GM19463 (cell line): ENCODE data around the gene CMSS1.

Experiments used
- ATAC-seq: cut with Tn5 transposase; IDR thresholded peaks from one replicate; pipeline ENCODE4 v1.9.1; 2021; ENCODE audit warnings: mild to moderate bottlenecking, moderate library complexity; ENCODE audit not compliant: unreplicated experiment

The CMSS1 gene

GRCh38 chr3:100010087-100010417 is 192.4 kb downstream of the CMSS1 start:
- no peak for ATAC-seq

DNA sequence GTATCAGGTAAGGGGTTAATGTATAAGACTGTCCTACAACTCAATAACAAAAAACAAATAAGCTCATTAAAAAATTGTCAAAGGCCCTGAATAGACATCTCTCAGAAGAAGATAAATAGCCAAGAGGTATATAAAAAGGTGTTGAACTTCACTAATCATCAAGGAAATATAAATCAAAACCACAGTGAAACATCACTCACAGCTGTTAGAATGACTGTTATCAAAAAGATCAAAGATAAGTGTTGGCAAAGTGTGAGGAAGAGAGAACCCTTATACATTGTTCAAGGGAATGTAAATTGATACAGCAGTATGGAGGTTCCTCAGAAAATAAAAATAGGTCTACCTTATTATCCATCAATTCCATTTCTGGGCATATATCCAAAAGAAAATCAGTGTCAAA is 201.1 kb downstream of the CMSS1 start:
- no peak for ATAC-seq

DNA sequence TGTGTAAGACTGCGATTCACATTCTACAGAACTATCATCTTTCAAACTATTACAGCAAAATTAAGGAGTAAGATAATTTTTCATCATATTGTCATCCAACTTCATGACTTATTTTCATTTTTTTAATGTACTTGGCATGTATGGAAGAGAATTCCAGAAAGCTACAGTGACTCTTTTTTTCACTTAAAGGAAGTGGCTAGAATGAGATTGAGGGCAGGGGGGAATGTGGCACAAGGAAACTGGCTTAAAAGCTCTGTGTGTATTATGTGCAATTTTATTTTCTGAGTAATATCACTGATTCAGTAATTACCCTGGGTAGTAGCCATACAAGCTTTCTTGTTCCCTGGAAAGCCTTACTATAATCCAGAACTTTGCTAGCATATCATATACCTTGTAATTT is 202.1 kb downstream of the CMSS1 start:
- no peak for ATAC-seq

GRCh38 chr3:100020876-100021644 is 203.4 kb downstream of the CMSS1 start:
- no peak for ATAC-seq

- no peak for ATAC-seq
These were observed 204.8 kb downstream of the CMSS1 start for GRCh38 chr3:100022506-100022905.

GRCh38 chr3:100023150-100023549 is 205.5 kb downstream of the CMSS1 start:
- no peak for ATAC-seq

DNA sequence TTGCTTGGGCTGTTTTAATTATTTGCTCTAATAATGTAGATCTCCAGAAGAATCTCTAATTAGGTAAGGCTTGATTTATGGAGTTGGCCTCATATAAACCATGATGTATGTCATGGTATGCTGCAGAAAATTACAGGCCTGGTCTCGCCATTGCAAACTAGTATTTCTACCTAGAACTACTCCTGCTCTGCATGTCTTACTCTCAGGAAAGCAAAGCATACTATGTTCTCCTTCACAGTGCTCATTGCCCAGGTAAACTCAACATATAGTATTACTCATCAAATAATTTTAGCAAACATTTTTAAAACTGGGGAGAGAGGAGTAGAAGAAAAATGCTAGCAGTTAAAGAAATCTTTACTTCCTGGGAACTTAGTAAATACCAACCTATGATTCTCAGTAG is 205.9 kb downstream of the CMSS1 start:
- no peak for ATAC-seq

- no peak for ATAC-seq
These were observed 207.1 kb downstream of the CMSS1 start for GRCh38 chr3:100024520-100025303.

DNA sequence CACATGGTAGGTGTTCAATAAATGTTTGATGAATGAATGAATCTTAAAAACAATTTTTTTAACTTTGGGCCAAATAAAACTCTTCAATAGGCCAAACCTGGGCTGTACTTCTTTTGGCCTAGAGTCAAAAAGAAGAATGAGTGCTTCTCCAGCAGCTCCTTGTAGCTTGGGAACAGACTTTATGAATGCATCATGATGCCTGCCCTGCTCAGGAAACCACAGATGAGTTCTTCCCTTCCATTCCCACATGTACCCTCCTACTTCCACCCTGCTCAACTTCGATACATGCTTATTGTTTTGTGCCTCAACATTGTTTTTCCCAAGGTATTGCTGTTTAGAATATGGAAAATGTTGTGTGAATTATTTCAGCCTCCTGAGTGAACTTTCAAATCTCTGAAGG is 209.7 kb downstream of the CMSS1 start:
- no peak for ATAC-seq

GRCh38 chr3:100029052-100029451 is 211.4 kb downstream of the CMSS1 start:
- no peak for ATAC-seq

DNA sequence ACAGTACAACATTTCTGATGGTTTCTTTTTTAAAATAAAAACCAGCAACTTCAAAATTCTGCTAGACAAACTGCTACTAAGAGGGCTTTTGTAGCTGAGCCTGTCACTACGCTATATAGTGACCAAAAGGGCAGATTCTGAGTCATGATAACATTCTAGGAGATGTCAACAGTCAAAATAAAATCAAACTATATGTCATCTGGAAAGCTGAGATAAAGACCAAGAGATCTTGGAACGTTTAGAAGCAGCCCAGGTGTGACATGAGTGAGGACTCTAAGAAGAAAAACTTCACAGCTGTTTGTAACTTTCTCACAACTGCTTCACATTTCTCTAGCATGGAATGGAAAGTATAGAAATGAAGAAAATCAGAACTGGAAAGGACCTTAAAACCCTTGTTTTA is 212.0 kb downstream of the CMSS1 start:
- no peak for ATAC-seq

GRCh38 chr3:100030346-100030745 is 212.7 kb downstream of the CMSS1 start:
- no peak for ATAC-seq

DNA sequence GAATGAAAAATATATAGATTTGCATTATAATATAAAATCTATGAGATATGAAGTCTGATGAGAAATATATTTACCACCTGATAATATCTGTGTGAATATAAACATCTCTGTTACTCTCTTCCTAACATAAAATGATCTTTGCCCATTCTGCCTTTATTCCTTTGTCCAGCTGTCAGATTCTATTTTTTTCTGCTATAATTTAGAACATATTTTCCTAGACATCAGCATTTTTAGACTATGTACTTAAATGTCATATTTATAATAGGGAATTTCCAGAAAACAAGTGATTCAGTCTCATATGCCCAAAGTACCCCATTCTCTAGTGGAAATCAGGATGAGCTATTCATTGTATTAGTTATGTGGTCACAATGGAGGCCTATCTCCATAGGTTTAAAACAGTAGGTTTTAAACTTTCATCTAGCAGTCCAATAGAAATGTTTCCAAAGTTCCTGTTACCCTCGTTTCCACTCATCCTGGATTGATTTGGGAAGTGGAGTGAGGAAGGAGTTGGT is 213.3 kb downstream of the CMSS1 start:
- no peak for ATAC-seq

DNA sequence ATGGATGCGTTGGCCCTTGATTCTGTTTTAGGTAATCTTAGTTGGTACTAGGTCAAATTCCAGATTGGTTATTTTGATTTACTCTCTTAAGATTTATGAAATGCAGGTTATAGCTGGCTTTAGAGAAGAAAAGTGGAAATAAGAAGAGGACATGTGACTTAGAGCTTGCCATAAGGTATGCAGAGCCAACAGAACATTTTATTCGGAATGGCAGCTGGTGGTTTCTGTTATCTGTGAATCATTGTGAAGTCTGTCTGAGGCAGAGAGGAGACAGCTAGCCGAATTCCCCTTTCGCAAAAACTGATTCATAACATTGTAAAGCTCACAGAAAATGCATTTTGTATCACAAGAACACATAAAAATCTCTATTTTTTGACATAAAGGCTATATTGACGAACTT is 214.6 kb downstream of the CMSS1 start:
- no peak for ATAC-seq

- ATAC-seq, result no peak
These were observed 215.5 kb downstream of the CMSS1 start for GRCh38 chr3:100033184-100033583.

DNA sequence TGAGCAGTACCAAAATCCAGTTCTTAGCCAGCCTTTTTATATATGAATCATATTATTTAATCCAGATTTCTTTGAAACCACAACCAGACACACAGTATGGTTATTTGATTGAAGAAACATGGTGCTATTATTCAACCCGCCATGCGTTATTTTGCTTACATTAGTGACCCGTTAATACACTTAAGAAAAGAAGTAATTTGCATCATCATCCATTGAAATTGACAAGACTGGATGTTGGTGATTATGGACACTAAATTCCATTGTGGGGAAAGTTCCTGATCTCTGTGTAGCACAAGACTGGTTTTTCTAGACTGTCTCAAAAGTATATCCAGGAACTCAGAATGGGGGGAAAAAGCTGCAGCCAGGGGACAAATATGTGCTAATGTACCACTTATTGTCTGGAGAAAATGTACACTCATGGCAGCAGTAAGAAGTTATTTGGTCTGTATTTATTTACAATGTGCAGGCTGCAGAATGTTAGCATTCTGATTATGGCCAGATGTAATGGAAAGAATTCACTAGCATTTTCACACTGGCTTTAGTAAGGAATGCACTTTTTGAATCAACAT is 216.3 kb downstream of the CMSS1 start:
- ATAC-seq, result no peak

DNA sequence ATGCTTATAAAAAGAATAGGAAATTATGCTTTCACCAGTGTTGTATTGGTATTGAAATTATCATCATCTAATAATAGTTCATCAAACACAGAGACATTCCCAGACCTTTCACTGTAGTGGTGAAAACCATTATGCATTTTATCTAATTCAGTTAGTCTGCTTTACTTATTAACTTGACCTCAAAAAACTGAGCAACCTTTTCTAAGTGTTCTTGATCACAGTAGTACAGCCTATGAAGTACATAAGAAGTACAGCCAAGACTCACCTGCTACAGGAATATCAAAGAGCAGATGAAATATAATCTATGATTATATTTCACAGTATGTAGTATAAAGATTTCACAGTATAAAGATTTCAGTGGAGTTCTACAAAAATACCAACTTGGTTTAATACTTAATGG is 221.4 kb downstream of the CMSS1 start:
- no peak for ATAC-seq

DNA sequence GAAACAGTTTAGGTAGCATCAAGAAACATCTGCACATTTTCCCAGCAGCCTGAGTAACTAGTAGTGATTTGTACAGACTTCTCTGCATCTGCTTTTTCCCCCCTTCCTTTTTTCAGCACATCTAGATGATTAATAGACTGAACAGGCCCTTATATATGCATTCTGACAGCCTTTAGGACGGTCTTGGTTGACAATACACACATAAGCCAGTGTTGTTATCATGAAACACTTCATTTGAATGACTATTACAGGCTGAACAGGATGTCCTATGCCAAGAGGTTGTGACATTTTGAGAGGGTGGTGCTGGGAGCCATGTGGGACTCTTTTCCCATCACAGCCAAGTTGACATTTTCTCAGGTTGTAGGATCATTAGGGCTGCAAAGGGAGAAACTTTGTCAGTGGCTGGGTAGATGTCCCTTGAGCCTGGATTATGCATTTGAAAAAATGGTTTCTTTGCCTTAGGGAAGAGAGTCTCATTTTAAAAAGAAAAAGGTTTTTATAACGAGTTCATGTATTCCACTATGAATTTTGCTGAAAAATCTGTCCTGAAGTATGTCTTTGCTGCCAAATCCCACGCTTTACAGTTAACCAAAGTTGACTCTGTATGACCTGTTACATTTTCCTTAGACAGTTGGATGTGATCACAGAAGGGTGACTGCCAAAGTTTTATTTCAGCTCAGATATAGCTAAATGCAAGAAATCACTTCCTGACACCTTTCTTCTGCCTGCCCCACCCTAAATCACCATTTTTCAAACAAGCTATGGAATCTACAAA is 223.0 kb downstream of the CMSS1 start:
- ATAC-seq, result no peak

DNA sequence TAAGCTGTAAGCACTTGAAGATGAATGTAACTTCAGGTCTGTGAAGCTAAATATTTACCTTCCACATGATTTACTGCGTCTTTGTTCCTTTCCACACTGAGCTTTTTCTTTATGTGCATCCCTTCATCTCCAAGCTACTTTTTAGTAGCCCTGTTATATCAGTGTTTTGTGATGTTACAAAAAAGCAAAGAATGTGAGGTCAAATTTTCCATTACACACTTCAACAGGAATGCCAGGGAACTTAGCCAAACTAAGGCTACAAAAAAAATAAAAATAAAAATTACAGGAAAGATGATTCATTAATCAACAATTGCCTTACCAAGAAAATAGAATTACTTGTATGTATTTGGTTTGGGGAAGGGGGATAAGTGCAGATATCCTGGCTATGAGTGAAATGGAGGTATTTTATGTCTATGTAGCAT is 223.7 kb downstream of the CMSS1 start:
- no peak for ATAC-seq

GRCh38 chr3:100042166-100042981 is 224.7 kb downstream of the CMSS1 start:
- no peak for ATAC-seq
